ENCODE data around the gene NODAL.

- TF ChIP-seq, protein P1, sequence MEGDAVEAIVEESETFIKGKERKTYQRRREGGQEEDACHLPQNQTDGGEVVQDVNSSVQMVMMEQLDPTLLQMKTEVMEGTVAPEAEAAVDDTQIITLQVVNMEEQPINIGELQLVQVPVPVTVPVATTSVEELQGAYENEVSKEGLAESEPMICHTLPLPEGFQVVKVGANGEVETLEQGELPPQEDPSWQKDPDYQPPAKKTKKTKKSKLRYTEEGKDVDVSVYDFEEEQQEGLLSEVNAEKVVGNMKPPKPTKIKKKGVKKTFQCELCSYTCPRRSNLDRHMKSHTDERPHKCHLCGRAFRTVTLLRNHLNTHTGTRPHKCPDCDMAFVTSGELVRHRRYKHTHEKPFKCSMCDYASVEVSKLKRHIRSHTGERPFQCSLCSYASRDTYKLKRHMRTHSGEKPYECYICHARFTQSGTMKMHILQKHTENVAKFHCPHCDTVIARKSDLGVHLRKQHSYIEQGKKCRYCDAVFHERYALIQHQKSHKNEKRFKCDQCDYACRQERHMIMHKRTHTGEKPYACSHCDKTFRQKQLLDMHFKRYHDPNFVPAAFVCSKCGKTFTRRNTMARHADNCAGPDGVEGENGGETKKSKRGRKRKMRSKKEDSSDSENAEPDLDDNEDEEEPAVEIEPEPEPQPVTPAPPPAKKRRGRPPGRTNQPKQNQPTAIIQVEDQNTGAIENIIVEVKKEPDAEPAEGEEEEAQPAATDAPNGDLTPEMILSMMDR (IDR thresholded peaks at IDR 0.05) = no peak
- no peak for TF ChIP-seq POLR2A (IDR thresholded peaks at IDR 0.05)
Measured at GRCh38 chr10:70440296-70441160, 953 bp downstream of the NODAL start.
